Testis (tissue), 3 donors: ENCODE data around the gene ZCCHC14. TPM values are rescaled to one million over a fixed set of nuclear protein-coding genes. Genes with fewer than 3 reads are reported as not detected.
"Not testable (repeated sequence)": the region's sequence is repeated elsewhere in the genome, so short reads cannot be mapped to it uniquely, and the experiment has no call there.

Experiments
- DNase-seq: peaks from one replicate; pipeline ENCODE4 v3.0.0-alpha.2; 2019
- H3K27ac ChIP-seq, 2 donors: fragments of 200-600 bp; sonication (generic); one replicate each; pipeline ENCODE4 v1.5.1; 2019
- H3K27me3 ChIP-seq: fragments of 200-600 bp; sonication (generic); one replicate; pipeline ENCODE4 v1.5.1; 2019
- H3K36me3 ChIP-seq: fragments of 200-600 bp; sonication (generic); one replicate; pipeline ENCODE4 v1.5.1; 2017; ENCODE audit warnings: low read depth; ENCODE audit errors: missing control alignments
- H3K4me1 ChIP-seq: fragments of 200-600 bp; sonication (generic); one replicate; pipeline ENCODE4 v1.5.1; 2019
- H3K4me3 ChIP-seq, 2 donors: fragments of 200-600 bp; sonication (generic); one replicate each; pipeline ENCODE4 v1.5.1; 2017 to 2019
- H3K9me3 ChIP-seq: fragments of 200-600 bp; sonication (generic); one replicate; pipeline ENCODE4 v1.5.1; 2017
- CTCF ChIP-seq, 3 experiments: fragments of 450-650 bp in 2 of 3; fragments of 200-600 bp in 1 of 3; sonication (generic) in 1 of 3; IDR thresholded peaks; one replicate each; pipeline ENCODE4 v1.5.1; 2016 to 2019; ENCODE audit warnings: antibody characterized with exemption in 3 of 3, mild to moderate bottlenecking in 2 of 3, moderate library complexity in 1 of 3
- POLR2A ChIP-seq: fragments of 450-650 bp; IDR thresholded peaks from one replicate; pipeline ENCODE4 v1.6.1; 2017; ENCODE audit warnings: antibody characterized with exemption, mild to moderate bottlenecking, moderate library complexity
- WGBS, 2 donors: methylation state at CpG; one replicate each; pipeline ENCODE4 v1.1.5; 2018; 5-methylcytosine and 5-hydroxymethylcytosine counted together
- intact Hi-C: fragments of 100-400 bp; cut with DNase I; formaldehyde crosslinking; loops from one replicate; pipeline ENCODE4 v1.15.1; 2023; ENCODE audit warnings: low total_unique reads
- polyA plus RNA-seq: library from polyadenylated mRNA; stranded (reverse); fragments of 350-450 nt; fragmentation: Illumina TruSeq; extraction: RNeasy Lipid Tissue Mini Kit (QIAGEN cat#74804); gene quantifications from one replicate; pipeline ENCODE4 v1.2.3, GENCODE V29; 2014; ENCODE audit warnings: low read depth, low replicate concordance; ENCODE audit not compliant: insufficient read depth
- total RNA-seq, 2 donors: library from RNA; depleted of rRNA; stranded (reverse); fragments of >200 nt; gene quantifications; one replicate each; pipeline ENCODE4 v1.2.3, GENCODE V29; 2016

Gene ZCCHC14
- total and polyA plus RNA-seq, 3 donors from 2014 or later, result 82.3 to 130 (median 94.0) TPM

DNA sequence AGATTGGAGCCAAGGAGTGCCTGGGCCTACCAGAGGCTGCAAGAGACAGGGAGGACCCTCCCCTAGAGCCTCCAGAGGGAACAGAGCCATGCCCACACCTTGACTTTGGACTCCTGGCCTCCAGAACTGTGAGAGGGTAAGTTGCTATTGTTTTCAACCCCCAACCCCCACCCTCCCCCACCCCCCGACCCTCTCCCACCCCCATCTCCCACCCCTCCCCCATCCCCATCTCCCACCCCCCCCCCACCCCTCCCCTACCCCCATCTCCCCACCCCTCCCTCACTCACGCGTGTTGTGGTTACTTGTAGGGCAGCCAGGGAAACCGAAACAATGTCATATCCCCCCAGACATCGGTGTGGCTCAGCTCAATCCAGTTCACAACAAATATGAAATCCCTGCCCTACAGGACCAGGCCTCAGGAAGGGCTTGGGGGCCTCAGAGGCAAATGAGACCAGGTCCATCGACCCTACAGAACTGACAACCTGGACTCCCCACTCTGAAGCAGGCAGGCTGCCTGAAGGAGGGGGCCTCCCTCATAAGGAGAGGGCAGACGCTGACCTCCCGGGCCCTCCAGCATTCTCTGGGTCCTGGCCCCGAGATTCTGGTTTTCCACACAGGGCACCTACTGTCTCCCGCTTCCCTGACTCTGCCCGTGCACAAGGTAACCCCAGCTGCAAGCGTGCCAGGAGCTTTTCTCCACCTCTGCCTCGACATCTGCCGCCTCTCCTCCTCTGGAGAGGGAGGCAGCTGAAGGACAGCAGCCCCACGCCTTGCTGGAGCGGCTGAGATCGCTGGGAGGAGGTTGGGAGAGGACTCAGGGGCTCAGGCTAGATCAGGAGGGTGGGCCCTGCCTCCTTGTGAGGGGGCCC lies 3.0 kb upstream of the ZCCHC14 start:
- no peak for DNase-seq
- H3K27me3 ChIP-seq, result no peaks in the 10 kb centered on the region
- no peak overlapping the region for H3K4me3 ChIP-seq
- H3K9me3 ChIP-seq, result no peaks in the 10 kb centered on the region
- 78 to 88% methylated on average over 8 to 16 of the region's 17 CpGs for WGBS, 2 donors
- TF ChIP-seq POLR2A (no peak), CTCF (IDR thresholded peaks at IDR 0.05) (no peak)
- no peaks in the 10 kb centered on the region for H3K36me3 ChIP-seq
- intact Hi-C loops, result no loop called here
- H3K4me1 ChIP-seq, result peaks cover 13% of the 10 kb centered on the region
- H3K27ac ChIP-seq, result no peak overlapping the region

GRCh38 chr16:87493608-87494280 lies 920 bp upstream of the ZCCHC14 start:
- Histone ChIP-seq H3K9me3 (no peaks in the 10 kb centered on the region), H3K4me3 (peak overlapping the region in 1 of 2 donors; percentile 60), H3K27ac (no peak overlapping the region), H3K4me1 (peaks cover 32% of the 10 kb centered on the region), H3K36me3 (no peaks in the 10 kb centered on the region), H3K27me3 (no peaks in the 10 kb centered on the region)
- DNase-seq, result no peak
- TF ChIP-seq POLR2A (no peak), CTCF (IDR thresholded peaks at IDR 0.05) (no peak)
- intact Hi-C loops, result no loop called here
- WGBS, 2 donors, result 29 to 33% methylated on average over 11 to 23 of the region's 23 CpGs

GRCh38 chr16:87492291-87492630 lies 563 bp downstream of the ZCCHC14 start:
- no peak for TF ChIP-seq CTCF (IDR thresholded peaks at IDR 0.05)
- no peak for TF ChIP-seq POLR2A
- Histone ChIP-seq H3K4me3 (peak overlapping the region in 1 of 2 donors; percentile 58), H3K36me3 (no peaks in the 10 kb centered on the region), H3K27me3 (no peaks in the 10 kb centered on the region), H3K27ac (peak overlapping the region in 1 of 2 donors; percentile 69), H3K9me3 (no peaks in the 10 kb centered on the region), H3K4me1 (peaks cover 43% of the 10 kb centered on the region)
- intact Hi-C loops, result no loop called here
- WGBS, 2 donors, result no CpG with 5 or more reads among the region's 74 CpGs
- no peak for DNase-seq

GRCh38 chr16:87491522-87492290 lies 1.1 kb downstream of the ZCCHC14 start:
- Histone ChIP-seq H3K36me3 (no peaks in the 10 kb centered on the region), H3K27ac (peak overlapping the region; percentile 21 to 24), H3K4me1 (peaks cover 49% of the 10 kb centered on the region), H3K9me3 (no peaks in the 10 kb centered on the region), H3K4me3 (peak overlapping the region; percentile 29 to 56), H3K27me3 (no peaks in the 10 kb centered on the region)
- no peak for TF ChIP-seq CTCF (IDR thresholded peaks at IDR 0.05)
- TF ChIP-seq POLR2A, result no peak
- intact Hi-C loops, result no loop called here
- DNase-seq, result peak; percentile 45
- 15 to 27% methylated on average over 16 to 50 of the region's 80 CpGs for WGBS, 2 donors

DNA sequence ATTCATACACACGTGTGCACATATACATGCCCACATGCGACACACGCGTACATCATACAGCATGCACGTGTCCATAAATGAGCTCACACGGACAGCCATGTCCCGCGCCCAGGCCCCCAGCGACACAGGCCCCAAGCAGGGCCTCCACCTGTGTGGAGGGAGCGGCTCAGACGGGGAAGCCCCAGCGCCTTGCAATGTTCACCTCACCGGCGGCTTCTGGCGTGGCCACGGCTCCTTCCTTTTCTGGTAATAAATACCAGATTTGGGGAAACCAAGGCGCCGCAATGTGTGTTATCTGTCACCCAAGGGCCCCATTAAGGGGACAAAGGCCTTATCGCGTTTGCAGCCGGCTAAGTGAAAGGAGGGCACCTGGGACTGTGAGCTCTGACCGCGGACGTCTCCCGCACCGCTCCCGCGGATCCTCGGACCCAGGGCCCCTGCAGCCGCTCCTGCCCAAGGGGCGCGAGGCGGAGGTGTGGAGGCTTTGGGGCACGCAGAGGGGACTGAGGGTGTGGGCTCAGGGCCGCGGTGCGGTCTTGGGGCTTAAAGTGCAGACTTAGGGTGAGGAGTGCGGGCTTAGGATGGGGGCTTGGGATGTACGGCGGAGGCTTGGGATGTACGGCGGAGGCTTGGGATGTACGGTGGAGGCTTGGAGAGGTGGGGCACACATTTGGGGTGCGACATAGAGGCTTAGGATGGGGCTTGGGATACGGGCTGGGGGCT lies 1.9 kb downstream of the ZCCHC14 start:
- H3K36me3 ChIP-seq, DNase-seq, H3K9me3 ChIP-seq, intact Hi-C loops, H3K27me3 ChIP-seq: not testable (repeated sequence)
- 23 to 32% methylated on average over 13 to 34 of the region's 45 CpGs for WGBS, 2 donors
- peak overlapping the region in 1 of 2 donors; percentile 21 for H3K27ac ChIP-seq
- peaks cover 54% of the 10 kb centered on the region for H3K4me1 ChIP-seq
- H3K4me3 ChIP-seq, result peak overlapping the region; percentile 29 to 56
